HK-2 (cell line): ENCODE data around the gene NFS1.
"Not testable (repeated sequence)": the region's sequence is repeated elsewhere in the genome, so short reads cannot be mapped to it uniquely, and the experiment has no call there.

Experiments used
- DNase-seq: peaks from one replicate; pipeline ENCODE4 v3.0.0-alpha.2; 2018; ENCODE audit not compliant: unreplicated experiment

Gene NFS1

DNA sequence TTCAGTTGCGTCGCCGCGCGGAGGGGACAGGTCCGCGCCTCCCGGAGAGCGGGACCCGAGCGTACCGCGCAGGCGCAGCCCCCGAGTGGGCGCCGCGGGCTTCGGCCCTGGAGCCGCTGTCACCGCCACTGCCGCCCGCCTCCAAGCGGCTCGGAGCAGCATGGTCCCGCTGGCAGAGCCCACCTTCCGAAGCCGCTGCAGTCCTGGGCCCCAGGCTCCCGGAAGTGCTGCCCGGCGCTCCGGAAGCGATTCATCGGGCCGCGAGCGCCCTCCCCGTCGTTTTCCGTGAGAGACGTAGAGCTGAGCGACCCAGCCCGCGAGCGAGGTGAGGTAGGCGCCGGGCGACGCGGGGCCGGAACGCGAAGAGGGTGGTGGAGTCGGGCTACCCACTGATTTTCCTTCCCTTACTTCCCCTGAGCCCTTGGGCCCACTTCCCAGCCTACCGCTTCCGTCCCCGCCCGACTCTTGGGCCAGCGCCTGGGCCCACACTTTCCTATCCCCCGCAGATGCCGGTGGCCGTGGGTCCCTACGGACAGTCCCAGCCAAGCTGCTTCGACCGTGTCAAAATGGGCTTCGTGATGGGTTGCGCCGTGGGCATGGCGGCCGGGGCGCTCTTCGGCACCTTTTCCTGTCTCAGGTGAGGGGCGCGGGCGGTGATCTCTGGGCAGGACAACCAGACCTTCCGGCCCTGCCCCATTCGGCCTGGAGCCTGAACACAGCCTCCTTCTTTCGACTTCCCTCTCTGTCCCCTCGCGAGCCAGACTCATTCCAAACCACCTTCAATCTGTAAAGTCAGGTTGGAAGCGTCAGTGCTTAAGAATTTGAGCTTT is at the start of gene NFS1, which contains the start of gene ROMO1:
TSS of gene NFS1 (minus strand) at position 226 of the 830 bp plus-strand sequence. CDS start at position 162, 64 bp downstream.
TSS of gene ROMO1 (plus strand) at position 279 of the 830 bp plus-strand sequence. CDS start at position 507, 228 bp downstream.
- DNase-seq, result peak; percentile 89

DNA sequence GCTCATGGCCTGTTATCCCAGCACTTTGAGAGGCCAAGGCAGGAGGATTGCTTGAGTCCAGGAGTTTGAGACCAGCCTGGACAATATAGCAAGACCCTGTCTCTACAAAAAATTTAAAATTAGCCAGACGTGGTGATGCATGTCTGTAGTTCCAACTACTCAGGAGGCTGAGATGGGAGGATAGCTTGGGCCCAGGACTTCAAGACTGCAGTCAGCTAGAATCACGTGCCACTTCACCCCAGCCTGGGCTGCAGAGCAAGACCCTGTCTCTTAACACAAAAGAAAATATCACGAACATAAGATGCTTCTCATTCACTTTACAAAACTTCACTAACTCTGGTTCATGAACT is 45.3 kb upstream of the NFS1 start:
- DNase-seq, result not testable (repeated sequence)

DNA sequence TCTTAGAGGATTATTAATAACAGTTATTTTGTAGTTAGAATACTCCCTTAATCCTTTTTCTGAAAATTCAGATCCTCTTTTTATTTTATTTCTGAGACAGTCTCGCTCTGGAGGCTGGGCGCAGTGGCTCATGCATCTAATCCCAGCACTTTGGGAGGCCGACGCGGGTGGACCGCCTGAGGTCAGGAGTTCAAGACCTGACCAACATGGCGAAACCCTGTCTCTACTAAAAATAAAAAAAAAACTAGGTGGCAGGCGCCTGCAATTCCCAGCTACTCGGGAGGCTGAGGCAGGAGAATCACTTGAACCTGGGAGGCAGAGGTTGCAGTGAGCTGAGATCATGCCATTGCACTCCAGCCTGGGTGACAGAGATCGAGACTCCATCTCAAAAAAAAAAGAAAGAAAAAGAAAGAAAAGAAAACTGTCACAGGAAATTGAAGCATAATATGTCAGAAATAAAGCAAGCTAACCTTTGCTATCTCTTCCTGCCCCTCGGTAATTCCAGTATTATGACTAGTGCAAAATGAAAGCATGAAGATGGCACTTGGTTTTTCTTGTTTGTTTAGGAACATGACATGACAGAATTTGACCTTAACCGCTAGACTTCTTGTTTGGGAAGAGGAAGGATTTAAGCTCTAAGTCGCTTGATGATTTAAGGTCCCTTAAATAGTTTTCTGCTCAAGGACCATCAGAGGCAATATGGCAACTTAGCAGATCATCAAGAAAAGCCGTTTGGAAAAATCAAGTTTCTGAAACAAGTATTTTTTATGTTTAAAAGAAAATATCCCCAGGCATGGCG is 44.7 kb upstream of the NFS1 start:
- DNase-seq, result no peak

DNA sequence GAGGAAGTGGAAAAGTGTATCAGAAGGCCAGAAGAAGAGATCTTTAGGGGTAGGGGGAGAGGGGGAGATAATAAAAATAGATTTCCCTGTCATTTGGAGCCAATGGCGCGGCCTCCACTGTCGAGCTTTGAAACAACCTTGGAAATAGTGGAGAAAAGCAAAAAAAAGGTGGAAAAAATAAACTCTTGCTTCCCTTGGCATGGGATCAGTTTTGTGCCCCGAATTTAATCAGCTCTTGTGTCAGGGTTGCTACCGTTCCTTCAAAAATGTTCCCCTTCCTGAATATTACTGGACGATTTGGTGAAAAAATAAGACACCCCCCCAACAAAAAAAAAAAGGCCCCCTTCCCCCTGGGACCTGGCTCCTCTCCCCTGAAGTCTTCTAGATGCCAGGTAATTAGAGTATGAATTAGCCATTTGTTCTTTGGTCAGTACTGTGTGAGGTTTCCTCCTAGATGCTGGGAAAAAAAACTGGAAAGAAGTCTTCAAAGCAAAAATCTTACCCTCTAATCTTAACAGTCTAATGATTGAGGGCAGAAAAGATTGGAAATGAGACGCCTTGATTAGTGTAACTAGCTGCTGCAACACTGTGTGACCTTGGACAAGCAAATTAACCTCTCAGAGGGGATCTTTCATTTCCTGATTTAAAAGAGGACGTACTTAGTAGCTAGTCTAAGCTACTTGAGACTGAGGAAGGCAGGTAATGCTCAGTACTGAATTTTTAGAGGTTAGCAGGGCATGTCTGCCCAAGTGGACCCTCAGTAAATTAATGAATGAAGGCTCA is 43.8 kb upstream of the NFS1 start:
- no peak for DNase-seq

DNA sequence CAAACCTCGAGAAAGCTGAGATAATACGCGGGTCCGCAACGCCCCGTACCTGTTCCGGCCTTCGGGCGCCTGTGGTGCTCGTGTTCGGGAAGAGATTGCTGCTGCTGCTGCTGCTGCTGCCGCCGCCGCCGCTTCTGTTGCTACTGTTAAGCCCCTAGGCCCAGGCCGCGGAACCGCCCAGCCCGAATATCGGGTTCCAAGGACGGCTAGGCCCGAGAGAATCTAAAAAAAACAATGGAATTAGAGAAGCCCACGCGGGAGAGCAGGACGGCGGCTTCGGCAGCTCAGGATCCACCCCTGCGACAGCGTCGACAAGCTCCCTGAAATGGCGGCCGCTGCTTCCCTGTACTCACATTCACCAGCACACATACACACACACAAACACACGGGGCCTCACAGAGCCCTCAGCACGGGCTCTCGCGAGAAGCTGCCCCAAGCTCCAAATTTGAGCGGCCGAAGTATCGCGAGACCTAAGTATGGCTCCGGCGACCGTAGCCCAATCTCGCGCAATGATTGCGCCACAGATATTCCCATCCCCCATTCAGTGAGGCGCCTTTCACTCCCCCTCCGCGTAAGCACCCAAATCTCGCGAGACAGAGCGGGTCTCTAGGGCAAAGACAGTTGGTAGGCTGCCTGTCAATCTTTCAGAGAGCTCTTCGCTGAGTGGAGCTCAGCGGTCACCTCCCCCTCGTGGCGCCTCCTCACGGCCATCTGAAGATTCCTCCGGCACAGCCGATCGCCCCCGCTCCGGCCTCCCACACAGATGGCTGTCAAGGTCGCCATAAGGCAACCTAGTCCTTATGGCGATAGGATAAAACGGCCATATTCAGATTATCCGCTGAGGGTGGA is 43.0 kb upstream of the NFS1 start, which contains the start of gene RBM39:
TSS of gene RBM39 (minus strand) at position 369 of the 849 bp plus-strand sequence. CDS start 1,386 bp downstream, outside the sequence.
- DNase-seq, result peak; percentile 100

DNA sequence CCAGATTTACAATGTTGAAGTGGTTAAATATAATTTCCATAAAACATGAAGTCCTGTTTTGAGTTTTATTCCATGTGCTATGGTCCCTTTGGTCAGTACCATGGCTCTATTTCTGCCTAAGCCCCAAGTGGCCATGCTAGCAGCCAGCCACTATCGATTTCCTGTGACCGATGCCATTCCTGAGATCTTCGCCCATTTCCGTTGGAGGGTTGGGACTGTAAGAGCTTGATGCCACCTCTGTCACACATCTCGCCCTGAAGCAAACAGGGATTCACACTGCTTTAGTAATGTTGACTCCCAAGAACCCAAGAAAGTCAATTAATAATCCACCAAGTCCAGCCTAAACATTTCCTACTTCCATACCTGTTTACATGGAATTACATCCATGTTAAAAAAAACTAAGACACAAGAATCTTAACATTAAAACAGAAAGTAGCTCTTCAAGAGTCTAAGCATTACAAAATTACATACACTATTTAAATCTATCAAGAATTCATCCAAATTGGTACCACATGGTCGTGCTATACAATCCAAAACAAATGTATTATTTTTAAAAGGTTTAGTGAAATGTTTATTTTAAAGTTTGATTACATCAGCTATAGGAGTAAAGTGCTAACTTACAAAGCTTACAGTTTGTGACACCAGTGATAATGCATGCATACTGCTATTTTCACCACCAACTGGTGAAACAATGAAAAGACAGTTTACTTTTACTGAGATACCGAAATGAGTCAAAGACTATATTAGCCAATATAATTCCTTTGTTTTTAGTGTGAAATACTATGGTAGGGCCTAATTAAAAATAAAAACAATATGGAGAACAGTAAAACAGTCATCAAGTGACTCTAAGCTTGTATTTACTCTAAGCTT is 40.4 kb upstream of the NFS1 start:
- DNase-seq, result no peak

DNA sequence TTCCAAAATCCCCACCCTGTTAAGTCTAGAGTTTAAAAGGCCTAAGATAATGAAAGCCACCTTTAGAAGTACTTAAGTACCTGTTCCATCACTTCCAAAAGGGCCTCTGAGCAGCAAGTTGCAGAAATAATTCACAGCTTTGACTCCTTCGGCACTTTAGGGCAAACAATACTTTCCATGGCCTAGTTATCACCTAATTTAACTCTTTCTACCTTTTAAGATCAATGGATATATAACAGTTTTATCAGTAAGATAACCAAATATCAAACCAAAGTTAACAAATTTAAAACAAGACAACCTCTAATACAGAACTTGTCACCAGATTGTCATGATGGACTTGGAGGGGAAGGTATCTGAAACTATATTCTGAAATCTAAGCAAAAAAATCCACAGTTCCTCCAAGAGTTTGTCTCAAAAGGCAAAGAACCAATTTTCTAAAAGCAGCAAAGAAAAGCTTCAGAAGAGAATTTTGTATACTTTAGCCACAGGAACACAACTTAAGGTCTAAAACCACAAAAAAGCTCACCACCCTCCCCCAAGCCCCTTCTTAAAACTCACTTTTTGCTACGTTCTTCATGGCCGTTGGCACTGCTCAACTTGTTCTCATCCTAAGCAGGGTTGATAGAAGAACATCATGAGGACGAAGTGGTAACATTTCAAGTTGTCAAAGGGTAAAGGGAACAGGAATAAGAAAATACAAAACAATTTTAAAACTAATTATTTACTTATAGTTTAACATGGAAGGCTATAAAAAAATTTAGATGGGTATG is 39.4 kb upstream of the NFS1 start:
- no peak for DNase-seq

DNA sequence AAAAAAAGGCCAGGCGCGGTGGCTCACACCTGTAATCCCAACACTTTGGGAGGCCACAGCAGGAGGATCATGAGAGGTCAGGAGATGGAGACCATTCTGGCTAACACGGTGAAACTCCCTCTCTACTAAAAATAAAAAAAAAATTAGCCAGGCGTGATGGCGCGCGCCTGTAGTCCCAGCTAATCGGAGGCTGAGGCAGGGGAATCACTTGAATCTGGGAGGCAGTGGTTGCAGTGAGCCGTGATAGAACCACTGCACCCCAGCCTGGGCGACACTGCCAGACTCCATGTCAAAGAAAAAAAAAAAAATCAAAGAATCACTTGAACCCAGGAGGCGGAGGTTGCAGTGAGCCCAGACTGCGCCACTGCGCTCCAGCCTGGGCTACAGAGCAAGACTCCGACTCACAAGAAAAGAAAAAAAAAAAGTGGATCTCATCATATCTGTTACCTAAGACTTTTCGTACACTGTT is 38.7 kb upstream of the NFS1 start:
- DNase-seq, result no peak

DNA sequence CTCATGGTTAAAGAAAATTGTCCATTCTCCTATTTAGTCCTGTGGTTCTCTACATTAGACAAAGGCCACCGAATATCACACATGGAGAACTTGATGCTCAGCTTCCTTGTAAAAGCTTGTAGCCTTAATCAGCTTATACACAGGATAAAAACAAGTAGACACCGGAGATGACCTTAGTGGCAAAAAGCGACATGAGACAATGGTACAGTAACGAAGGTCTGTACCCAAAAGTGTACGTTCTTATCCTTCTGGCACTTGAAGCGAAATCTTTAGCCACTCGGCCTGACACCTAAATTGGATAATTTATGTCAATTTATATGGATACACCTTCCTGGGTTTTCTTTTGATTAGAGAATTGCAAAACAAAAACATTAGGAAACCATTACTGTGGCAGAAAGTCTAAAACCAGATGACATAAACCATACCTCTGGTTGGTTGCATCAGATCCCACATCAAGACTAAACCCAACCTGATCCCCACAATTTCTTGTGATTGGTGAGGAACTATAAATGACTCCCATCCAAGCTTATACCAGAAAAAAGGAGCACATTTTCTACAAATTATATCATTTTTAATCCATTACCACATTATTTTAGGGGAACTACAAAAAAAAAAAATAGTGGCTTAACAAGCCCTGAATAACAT is 36.8 kb upstream of the NFS1 start:
- no peak for DNase-seq

DNA sequence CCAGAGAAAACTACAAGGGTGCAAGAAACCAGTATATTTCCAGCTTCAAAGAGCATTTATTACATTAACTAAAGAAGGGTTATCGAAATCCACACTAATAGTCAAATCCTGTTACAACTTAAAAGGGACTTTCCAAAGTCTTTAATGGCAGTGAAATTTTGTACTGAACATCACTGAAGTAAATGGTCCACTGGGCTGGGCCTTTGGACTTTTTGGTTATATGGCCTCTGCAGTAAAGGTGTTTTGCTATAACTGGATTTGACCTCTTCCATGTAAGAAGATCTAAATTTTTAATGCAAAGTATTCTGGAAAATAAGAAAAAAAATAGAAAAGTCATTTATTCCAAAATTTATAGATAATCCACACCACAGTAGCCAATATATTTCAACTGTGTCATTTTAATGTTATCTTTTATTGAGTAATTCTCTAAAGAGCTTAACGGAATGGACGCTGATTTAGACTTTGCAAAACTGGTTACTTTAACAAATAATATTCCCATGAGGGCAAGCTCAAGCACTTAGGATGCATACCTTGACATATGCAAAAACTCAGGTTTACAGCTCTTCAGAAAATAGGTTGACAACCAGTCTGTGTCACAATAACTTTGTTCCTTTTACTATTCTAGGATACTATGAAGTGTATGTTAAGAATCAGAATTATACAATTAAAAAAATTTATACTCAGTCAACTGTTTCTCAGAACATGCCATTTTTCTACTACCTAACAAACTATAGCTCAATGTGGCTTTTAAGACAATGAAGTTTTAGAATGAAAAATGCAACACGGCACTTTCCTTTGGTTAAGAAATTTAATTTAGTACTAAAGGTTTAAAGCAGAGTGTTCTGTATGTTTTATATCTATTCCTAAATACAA is 35.9 kb upstream of the NFS1 start:
- no peak for DNase-seq

DNA sequence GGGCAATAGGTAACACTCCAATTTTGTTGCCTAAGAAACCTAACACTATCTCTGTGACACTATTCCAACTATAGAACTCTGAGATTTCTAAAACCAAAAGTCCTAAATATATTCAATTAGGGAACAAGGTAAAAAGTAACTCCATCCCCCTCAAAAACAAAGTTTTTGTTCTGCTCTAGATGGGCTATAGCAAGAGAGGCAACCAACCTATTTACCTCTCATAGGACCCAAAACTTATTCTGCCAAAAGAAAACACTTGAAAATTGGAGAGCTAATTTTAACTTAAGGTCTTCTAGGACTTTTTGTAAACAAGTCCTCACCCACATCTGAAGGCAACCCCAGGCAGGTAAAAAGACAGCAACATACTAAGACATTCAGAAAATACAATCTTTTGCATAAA is 35.2 kb upstream of the NFS1 start:
- no peak for DNase-seq

DNA sequence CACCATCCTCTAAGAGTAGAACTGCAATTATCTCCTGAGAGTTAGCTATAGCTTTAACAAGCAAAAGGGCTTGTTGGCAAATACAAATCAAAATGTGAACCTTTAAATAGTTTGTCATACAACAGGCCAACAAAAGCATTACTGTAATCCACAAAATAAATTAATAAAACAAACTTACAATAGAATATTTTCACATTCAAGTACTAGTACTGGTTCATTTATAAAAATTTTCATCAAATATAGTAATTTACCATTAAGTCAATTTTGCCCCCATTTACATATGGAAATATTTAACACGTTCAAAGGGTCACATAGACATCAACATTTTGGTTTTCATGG is 33.5 kb upstream of the NFS1 start:
- no peak for DNase-seq

DNA sequence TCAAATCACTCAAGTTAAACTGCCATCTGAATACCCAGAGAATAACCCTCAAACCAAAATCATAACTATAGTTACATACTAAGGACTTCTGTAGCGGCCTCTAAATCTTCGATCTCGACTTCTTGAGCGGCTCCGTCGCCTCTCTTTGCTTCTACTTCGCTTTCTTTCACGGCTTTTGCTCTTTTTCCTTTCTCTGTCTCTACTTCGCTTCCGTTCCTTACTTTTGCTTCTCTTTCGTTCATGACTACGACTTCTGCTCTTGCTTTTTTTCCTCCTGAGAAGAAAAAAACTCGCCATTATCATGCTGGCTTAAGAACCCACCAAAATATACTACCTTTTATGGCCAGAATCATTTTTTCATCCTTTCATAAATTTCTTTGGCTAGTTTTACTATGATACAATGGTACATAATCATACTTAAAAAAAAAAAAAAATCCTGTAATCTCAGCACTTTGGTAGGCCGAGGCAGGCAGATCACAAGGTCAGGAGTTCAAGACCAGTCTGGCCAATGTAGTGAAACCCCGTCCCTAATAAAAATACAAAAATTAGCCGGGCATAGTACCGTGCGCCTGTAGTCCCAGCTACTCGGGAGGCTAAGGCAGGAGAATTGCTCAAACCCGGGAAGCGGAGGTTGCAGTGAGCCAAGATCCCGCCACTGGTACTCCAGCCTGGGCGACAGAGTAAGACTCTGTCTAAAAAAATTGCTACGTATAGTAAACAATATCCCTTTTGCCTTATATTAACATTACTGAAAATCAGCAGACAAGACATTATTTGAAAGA is 32.9 kb upstream of the NFS1 start:
- no peak for DNase-seq

DNA sequence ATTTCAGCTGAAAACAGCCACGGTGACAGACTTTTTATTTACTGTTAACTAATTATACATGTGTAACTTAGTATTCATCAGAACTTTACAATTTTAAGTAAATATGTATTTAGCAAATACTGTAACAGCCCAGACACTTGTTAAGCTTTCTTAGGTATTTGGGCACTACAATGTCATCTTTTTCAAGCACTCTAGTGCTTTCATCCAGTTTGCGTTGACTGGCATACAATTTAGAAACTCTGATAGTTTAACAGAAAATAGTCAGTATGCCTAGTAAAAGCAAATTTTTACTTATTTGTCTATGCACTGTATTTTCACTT is 32.3 kb upstream of the NFS1 start:
- DNase-seq, result no peak

DNA sequence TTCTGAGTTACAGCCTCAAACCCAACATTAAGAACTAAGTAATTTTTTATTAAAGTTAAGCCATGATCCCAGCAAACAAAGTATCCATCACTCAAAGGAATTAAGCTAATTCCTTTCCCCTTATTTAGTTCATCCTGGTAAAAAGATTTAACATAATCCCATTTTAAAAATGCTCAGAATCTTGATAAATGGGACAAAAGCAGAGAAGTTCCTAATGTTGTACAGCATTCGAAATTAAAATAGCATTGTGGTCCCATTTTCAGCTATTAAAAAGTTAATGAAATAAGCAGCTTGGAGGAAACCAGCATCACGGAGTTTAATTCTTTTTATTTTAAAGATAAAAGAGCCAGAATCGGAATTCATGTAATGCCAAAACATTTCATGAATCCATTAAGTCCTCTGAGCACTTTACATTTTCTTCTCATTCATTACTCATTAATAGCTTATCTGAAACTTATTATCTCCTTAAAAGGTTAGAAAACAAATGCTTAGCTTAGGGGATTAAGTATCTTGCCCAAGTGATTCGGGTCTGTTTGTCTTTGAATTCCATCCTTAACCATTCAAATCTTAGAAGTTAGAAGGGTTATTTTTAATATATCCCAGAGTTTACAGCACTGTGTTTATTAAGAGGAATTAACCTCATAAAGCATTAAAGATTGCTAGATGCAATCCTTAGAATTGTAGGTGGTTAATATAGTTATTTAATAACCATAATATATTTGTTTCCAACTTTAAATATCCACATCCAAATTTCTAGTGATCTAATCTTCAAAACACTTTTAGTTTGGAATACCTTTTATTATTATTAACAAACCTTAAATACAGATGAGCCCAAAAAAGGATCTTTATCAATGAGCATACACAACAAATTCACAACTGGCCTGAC is 31.7 kb upstream of the NFS1 start:
- DNase-seq, result no peak
